Muscle of arm (tissue), 12 donors: ENCODE results near the gene FAM193A. TPM values are rescaled to one million over a fixed set of nuclear protein-coding genes. Genes with fewer than 3 reads are reported as not detected.
"Not testable (repeated sequence)": the region's sequence is repeated elsewhere in the genome, so short reads cannot be mapped to it uniquely, and the experiment has no call there.

ENCODE experiments used
- DNase-seq: peaks from one replicate; pipeline ENCODE4 v3.0.0-alpha.2; 2013
- polyA plus RNA-seq, 12 donors: library from polyadenylated mRNA; unstranded; fragments of 120-200 nt; gene quantifications; one replicate each; pipeline ENCODE4 v1.2.1, GENCODE V29; 2013; ENCODE audit not compliant: insufficient read length in 12 of 12

Gene FAM193A
- polyA plus RNA-seq, 12 donors, result 15.5 to 36.3 (median 18.8) TPM; not detected in 1

GRCh38 chr4:2767046-2767704 lies 230.7 kb downstream of the FAM193A start:
- DNase-seq, result no peak

GRCh38 chr4:2767705-2768074 lies 231.2 kb downstream of the FAM193A start:
- DNase-seq, result no peak

- no peak for DNase-seq
These were observed 231.7 kb downstream of the FAM193A start for GRCh38 chr4:2768124-2768523.

- no peak for DNase-seq
These were observed 232.5 kb downstream of the FAM193A start for GRCh38 chr4:2768921-2769336.

- DNase-seq, result no peak
These were observed 234.8 kb downstream of the FAM193A start for GRCh38 chr4:2771264-2771663.

GRCh38 chr4:2780643-2781042 lies 244.2 kb downstream of the FAM193A start:
- not testable (repeated sequence) for DNase-seq

GRCh38 chr4:2781911-2782310 lies 245.5 kb downstream of the FAM193A start:
- DNase-seq, result no peak

Other genes with a start within 250 kb of the FAM193A start
- gene ZFYVE28, start 118.0 kb upstream of the FAM193A start, polyA plus RNA-seq, result 1 to 10 TPM in 8 of 12 donors, under 1 TPM in 2, not detected in 2; 0.89 to 5.0 (median 2.1) TPM
- under 1 TPM in 4 of 12 donors, not detected in 8; 0.12 to 0.22 (median 0.16) TPM for gene CFAP99, start 117.7 kb upstream of the FAM193A start, polyA plus RNA-seq
- gene RNF4, start 67.5 kb upstream of the FAM193A start, polyA plus RNA-seq, result 10 to 100 TPM in 11 of 12 donors, not detected in 1; 34.0 to 56.8 (median 39.0) TPM
- gene TNIP2, start 219.7 kb downstream of the FAM193A start, polyA plus RNA-seq, result 10 to 100 TPM in 10 of 12 donors, 1 to 10 TPM in 1, not detected in 1; 9.2 to 15.3 (median 13.7) TPM